HepG2 (cell line): Measurements from ENCODE around the gene LSM14B. TPM values are rescaled to one million over a fixed set of nuclear protein-coding genes. Genes with fewer than 3 reads are reported as not detected.

ENCODE experiments used
- BCL6 ChIP-seq: IDR thresholded peaks from 2 replicates; pipeline ENCODE4 v1.6.1; 2016; ENCODE audit warnings: missing genetic modification reagents, missing compliant biosample characterization
- BORCS8-MEF2B ChIP-seq: sonication (generic); formaldehyde crosslinking; IDR thresholded peaks from 2 replicates; pipeline ENCODE4 v1.8.0; 2022; ENCODE audit warnings: mild to moderate bottlenecking, missing genetic modification reagents
- GFI1 ChIP-seq: sonication (generic); formaldehyde crosslinking; IDR thresholded peaks from 2 replicates; pipeline ENCODE4 v1.5.0; 2020; ENCODE audit warnings: missing genetic modification reagents, mild to moderate bottlenecking, borderline replicate concordance
- HDAC1 ChIP-seq: sonication (generic); formaldehyde crosslinking; IDR thresholded peaks from 2 replicates; pipeline ENCODE4 v1.5.1; 2020; ENCODE audit warnings: mild to moderate bottlenecking, missing genetic modification reagents
- HDAC2 ChIP-seq: sonication (generic); formaldehyde crosslinking; IDR thresholded peaks from 2 replicates; pipeline ENCODE4 v1.4.0; 2020; ENCODE audit warnings: missing genetic modification reagents
- HNF4A ChIP-seq: sonication (generic); formaldehyde crosslinking; IDR thresholded peaks from 2 replicates; pipeline ENCODE4 v1.4.0; 2020; ENCODE audit warnings: missing genetic modification reagents
- KAT8 ChIP-seq: IDR thresholded peaks from 2 replicates; pipeline ENCODE4 v1.6.1; 2016; ENCODE audit warnings: missing genetic modification reagents, missing compliant biosample characterization
- NR2F1 ChIP-seq, 2 experiments: fragments of 450-650 bp in 1 of 2; formaldehyde crosslinking in 1 of 2; IDR thresholded peaks; 2 replicates each; pipeline versions ENCODE4 v1.5.0 to v1.6.1; 2016 to 2020; ENCODE audit warnings: mild to moderate bottlenecking in 1 of 2, missing compliant biosample characterization in 1 of 2, missing genetic modification reagents in 1 of 2, moderate library complexity in 1 of 2
- NR2F6 ChIP-seq, 2 experiments: IDR thresholded peaks; 2 replicates each; pipeline ENCODE4 v1.6.1; 2016; ENCODE audit warnings: antibody characterized with exemption in 1 of 2, mild to moderate bottlenecking in 1 of 2
- RARA ChIP-seq: IDR thresholded peaks from 2 replicates; pipeline ENCODE4 v1.6.1; 2016; ENCODE audit warnings: missing genetic modification reagents, missing compliant biosample characterization
- RXRB ChIP-seq: IDR thresholded peaks from 2 replicates; pipeline ENCODE4 v1.6.1; 2016; ENCODE audit warnings: borderline replicate concordance, missing genetic modification reagents, missing compliant biosample characterization
- THAP11 ChIP-seq: IDR thresholded peaks from 2 replicates; pipeline ENCODE4 v1.6.1; 2016; ENCODE audit warnings: missing biosample characterization, missing genetic modification reagents
- ZMYM2 ChIP-seq: sonication (generic); formaldehyde crosslinking; IDR thresholded peaks from 2 replicates; pipeline ENCODE4 v1.8.0; 2022; ENCODE audit warnings: mild to moderate bottlenecking, missing genetic modification reagents
- ZNF317 ChIP-seq: sonication (generic); formaldehyde crosslinking; IDR thresholded peaks from 2 replicates; pipeline ENCODE4 v1.5.0; 2020; ENCODE audit warnings: mild to moderate bottlenecking, missing genetic modification reagents
- ZNF503 ChIP-seq: sonication (generic); formaldehyde crosslinking; IDR thresholded peaks from 2 replicates; pipeline ENCODE4 v1.4.0; 2020; ENCODE audit warnings: missing genetic modification reagents
- ZNF629 ChIP-seq: sonication (generic); formaldehyde crosslinking; conservative IDR thresholded peaks from 2 replicates; pipeline ENCODE4 v1.5.0; 2020; ENCODE audit warnings: missing genetic modification reagents
- ZNF772 ChIP-seq: sonication (generic); formaldehyde crosslinking; IDR thresholded peaks from 2 replicates; pipeline ENCODE4 v1.5.0; 2020; ENCODE audit warnings: mild to moderate bottlenecking, missing genetic modification reagents
- polyA plus RNA-seq, 8 experiments: library from polyadenylated mRNA; depleted of rRNA in 3 of 8; stranded (reverse) in 7 of 8; unstranded in 1 of 8; fragments of >200 nt; fragmentation: Illumina TruSeq in 4 of 8; extraction: Trizol in 4 of 8; gene quantifications; 2 replicates each; pipeline versions ENCODE4 v1.2.1 to v1.2.3, GENCODE V29; 2011 to 2016; ENCODE audit warnings: low read depth in 4 of 8, missing spikeins in 1 of 8, mixed read lengths in 1 of 8; ENCODE audit not compliant: insufficient read depth in 1 of 8
- total RNA-seq, 5 experiments: library from RNA; depleted of rRNA; stranded (reverse); fragments of >200 nt; fragmentation: Illumina TruSeq; extraction: Trizol; gene quantifications; 2 replicates each; pipeline ENCODE4 v1.2.3, GENCODE V29; 2016; ENCODE audit warnings: low read depth in 1 of 5
- TF ChIP-seq, protein P1 (sequence below): sonication (generic); formaldehyde crosslinking; IDR thresholded peaks from 2 replicates; pipeline ENCODE4 v1.4.0; 2020; ENCODE audit warnings: missing genetic modification reagents, borderline replicate concordance
- TF ChIP-seq, protein P2 (sequence below): sonication (generic); formaldehyde crosslinking; IDR thresholded peaks from 2 replicates; pipeline ENCODE4 v1.5.0; 2020; ENCODE audit warnings: mild to moderate bottlenecking, missing genetic modification reagents, borderline replicate concordance
- TF ChIP-seq, protein P3 (sequence below): sonication (generic); formaldehyde crosslinking; conservative IDR thresholded peaks from 2 replicates; pipeline ENCODE4 v1.8.0; 2022; ENCODE audit warnings: mild to moderate bottlenecking, moderate library complexity, missing genetic modification reagents

The LSM14B gene
- total and polyA plus RNA-seq, 2 of the 13 experiments (the other 11 are each of a cell fraction or from before 2014, with no cell fraction given) = 43.3 to 79.2 TPM

DNA sequence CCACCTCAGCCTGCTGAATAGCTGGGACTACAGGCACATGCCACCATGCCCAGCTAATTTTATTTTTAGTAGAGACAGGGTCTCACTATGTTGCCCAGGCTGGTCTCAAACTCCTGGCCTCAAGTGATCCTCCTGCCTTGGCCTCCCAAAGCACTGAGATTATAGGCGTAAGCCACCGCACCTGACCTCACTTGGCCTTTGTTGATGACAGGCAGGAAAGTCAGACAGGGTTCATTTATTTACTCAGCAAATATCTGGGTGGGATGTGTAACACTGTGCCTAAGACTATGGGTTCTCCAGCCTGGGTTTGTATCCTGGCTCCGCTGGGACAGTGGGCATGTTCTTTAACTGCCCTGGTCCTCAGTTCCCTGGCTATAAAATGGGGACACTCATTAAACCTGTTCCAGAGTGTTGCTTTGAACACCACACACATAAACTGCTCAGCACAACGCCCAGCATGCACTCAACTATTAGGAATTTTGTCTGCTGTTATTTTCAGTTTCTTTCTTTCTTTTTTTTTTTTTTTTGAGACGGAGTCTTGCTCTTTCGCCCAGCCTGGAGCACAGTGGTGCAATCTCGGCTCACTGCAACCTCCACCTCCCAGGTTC is 6.4 kb upstream of the LSM14B start (continued):
- peak; percentile 98 for TF ChIP-seq RXRB (CRISPR knock-in tag)
- peak; percentile 52 for TF ChIP-seq BCL6
- peak; percentile 62; the same call in 1 of the 2 replicates for TF ChIP-seq GFI1 (CRISPR knock-in tag)
- peak; percentile 91 for TF ChIP-seq ZMYM2 (CRISPR knock-in tag)
- TF ChIP-seq, protein P1, sequence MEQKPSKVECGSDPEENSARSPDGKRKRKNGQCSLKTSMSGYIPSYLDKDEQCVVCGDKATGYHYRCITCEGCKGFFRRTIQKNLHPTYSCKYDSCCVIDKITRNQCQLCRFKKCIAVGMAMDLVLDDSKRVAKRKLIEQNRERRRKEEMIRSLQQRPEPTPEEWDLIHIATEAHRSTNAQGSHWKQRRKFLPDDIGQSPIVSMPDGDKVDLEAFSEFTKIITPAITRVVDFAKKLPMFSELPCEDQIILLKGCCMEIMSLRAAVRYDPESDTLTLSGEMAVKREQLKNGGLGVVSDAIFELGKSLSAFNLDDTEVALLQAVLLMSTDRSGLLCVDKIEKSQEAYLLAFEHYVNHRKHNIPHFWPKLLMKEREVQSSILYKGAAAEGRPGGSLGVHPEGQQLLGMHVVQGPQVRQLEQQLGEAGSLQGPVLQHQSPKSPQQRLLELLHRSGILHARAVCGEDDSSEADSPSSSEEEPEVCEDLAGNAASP (CRISPR knock-in tag) = peak; percentile 99
- 0 out of 2 replicates have a peak, but pooled peaks have one; percentile 38 for TF ChIP-seq ZNF772 (CRISPR knock-in tag)
- TF ChIP-seq ZNF503 (CRISPR knock-in tag) = 0 out of 2 replicates have a peak, but pooled peaks have one; percentile 31
- TF ChIP-seq NR2F1 (CRISPR knock-in tag; IDR thresholded peaks at IDR 0.05) = peak; percentile 68 to 83; a peak in 3 of 4 replicates
- TF ChIP-seq HDAC2 (CRISPR knock-in tag) = peak; percentile 51; the same call in 1 of the 2 replicates
- TF ChIP-seq HNF4A (CRISPR knock-in tag) = 0 out of 2 replicates have a peak, but pooled peaks have one; percentile 22
- TF ChIP-seq, protein P2, sequence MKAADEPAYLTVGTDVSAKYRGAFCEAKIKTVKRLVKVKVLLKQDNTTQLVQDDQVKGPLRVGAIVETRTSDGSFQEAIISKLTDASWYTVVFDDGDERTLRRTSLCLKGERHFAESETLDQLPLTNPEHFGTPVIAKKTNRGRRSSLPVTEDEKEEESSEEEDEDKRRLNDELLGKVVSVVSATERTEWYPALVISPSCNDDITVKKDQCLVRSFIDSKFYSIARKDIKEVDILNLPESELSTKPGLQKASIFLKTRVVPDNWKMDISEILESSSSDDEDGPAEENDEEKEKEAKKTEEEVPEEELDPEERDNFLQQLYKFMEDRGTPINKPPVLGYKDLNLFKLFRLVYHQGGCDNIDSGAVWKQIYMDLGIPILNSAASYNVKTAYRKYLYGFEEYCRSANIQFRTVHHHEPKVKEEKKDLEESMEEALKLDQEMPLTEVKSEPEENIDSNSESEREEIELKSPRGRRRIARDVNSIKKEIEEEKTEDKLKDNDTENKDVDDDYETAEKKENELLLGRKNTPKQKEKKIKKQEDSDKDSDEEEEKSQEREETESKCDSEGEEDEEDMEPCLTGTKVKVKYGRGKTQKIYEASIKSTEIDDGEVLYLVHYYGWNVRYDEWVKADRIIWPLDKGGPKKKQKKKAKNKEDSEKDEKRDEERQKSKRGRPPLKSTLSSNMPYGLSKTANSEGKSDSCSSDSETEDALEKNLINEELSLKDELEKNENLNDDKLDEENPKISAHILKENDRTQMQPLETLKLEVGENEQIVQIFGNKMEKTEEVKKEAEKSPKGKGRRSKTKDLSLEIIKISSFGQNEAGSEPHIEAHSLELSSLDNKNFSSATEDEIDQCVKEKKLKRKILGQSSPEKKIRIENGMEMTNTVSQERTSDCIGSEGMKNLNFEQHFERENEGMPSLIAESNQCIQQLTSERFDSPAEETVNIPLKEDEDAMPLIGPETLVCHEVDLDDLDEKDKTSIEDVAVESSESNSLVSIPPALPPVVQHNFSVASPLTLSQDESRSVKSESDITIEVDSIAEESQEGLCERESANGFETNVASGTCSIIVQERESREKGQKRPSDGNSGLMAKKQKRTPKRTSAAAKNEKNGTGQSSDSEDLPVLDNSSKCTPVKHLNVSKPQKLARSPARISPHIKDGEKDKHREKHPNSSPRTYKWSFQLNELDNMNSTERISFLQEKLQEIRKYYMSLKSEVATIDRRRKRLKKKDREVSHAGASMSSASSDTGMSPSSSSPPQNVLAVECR (CRISPR knock-in tag) = peak; percentile 38; the same call in 1 of the 2 replicates
- peak; percentile 83 for TF ChIP-seq RARA (CRISPR knock-in tag)
- 0 out of 2 replicates have a peak, but pooled peaks have one; percentile 28 for TF ChIP-seq KAT8
- TF ChIP-seq, protein P3, sequence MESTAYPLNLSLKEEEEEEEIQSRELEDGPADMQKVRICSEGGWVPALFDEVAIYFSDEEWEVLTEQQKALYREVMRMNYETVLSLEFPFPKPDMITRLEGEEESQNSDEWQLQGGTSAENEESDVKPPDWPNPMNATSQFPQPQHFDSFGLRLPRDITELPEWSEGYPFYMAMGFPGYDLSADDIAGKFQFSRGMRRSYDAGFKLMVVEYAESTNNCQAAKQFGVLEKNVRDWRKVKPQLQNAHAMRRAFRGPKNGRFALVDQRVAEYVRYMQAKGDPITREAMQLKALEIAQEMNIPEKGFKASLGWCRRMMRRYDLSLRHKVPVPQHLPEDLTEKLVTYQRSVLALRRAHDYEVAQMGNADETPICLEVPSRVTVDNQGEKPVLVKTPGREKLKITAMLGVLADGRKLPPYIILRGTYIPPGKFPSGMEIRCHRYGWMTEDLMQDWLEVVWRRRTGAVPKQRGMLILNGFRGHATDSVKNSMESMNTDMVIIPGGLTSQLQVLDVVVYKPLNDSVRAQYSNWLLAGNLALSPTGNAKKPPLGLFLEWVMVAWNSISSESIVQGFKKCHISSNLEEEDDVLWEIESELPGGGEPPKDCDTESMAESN (CRISPR knock-in tag) = 0 out of 2 replicates have a peak, but pooled peaks have one; percentile 19
- TF ChIP-seq THAP11 = peak; percentile 28; the same call in 1 of the 2 replicates
- TF ChIP-seq BORCS8-MEF2B = peak; percentile 51; the same call in 1 of the 2 replicates
- 0 out of 2 replicates have a peak, but pooled peaks have one; percentile 15 for TF ChIP-seq ZNF317 (CRISPR knock-in tag)
- peak; percentile 53 for TF ChIP-seq HDAC1 (CRISPR knock-in tag)
- peak; percentile 74 for TF ChIP-seq NR2F6 (IDR thresholded peaks at IDR 0.05)
- TF ChIP-seq NR2F6 (CRISPR knock-in tag; IDR thresholded peaks at IDR 0.05) = peak; percentile 86
- peak; percentile 82 for TF ChIP-seq ZNF629 (CRISPR knock-in tag)
